CD4-positive, alpha-beta T cell treated with Interleukin-6 at 100 ng/mL for 8 hours (primary cell): ENCODE data around the gene ST8SIA4.
A peak's percentile ranks its signal among the peaks of the same experiment; 100 is the strongest.

Experiments
- DNase-seq: peaks from one replicate; pipeline ENCODE4 v3.0.0-alpha.2; 2020; ENCODE audit warnings: mixed read lengths, low spot score

The ST8SIA4 gene

GRCh38 chr5:100779669-100780375 is 123.3 kb downstream of the ST8SIA4 start:
- no peak for DNase-seq

- DNase-seq, result peak; percentile 3
Measured at GRCh38 chr5:100777680-100778300, 125.3 kb downstream of the ST8SIA4 start.

GRCh38 chr5:100775533-100775855 is 127.6 kb downstream of the ST8SIA4 start:
- DNase-seq, result no peak

GRCh38 chr5:100772548-100772947 is 130.5 kb downstream of the ST8SIA4 start:
- no peak for DNase-seq

GRCh38 chr5:100772006-100772405 is 131.1 kb downstream of the ST8SIA4 start:
- no peak for DNase-seq

GRCh38 chr5:100771181-100771580 is 131.9 kb downstream of the ST8SIA4 start:
- DNase-seq, result no peak

GRCh38 chr5:100768221-100768620 is 134.9 kb downstream of the ST8SIA4 start:
- DNase-seq, result no peak

- DNase-seq, result no peak
Measured at GRCh38 chr5:100762995-100763394, 140.1 kb downstream of the ST8SIA4 start.

GRCh38 chr5:100762108-100762507 is 141.0 kb downstream of the ST8SIA4 start:
- DNase-seq, result no peak

GRCh38 chr5:100761192-100761591 is 141.9 kb downstream of the ST8SIA4 start:
- DNase-seq, result no peak

GRCh38 chr5:100760688-100761087 is 142.4 kb downstream of the ST8SIA4 start:
- no peak for DNase-seq

- no peak for DNase-seq
Measured at GRCh38 chr5:100758780-100759179, 144.3 kb downstream of the ST8SIA4 start.

GRCh38 chr5:100758306-100758705 is 144.8 kb downstream of the ST8SIA4 start:
- no peak for DNase-seq

GRCh38 chr5:100757618-100758017 is 145.5 kb downstream of the ST8SIA4 start:
- no peak for DNase-seq
